ENCODE measurements around the gene COL15A1.

- TF ChIP-seq POLR2AphosphoS5 (IDR thresholded peaks at IDR 0.05; ENCODE audit: low read depth, low read length) = no peak
- TF ChIP-seq SIN3A (IDR thresholded peaks at IDR 0.05; ENCODE audit: borderline replicate concordance, insufficient read depth, low read depth, low read length) = no peak
These were observed 83.2 kb downstream of the COL15A1 start for GRCh38 chr9:99026956-99027298.

Measured in Panc1 (cell line).